HG03280 (cell line): ENCODE measurements around the gene EML6.
A peak's percentile ranks its signal among the peaks of the same experiment; 100 is the strongest.

ENCODE experiments used
- ATAC-seq: cut with Tn5 transposase; IDR thresholded peaks from one replicate; pipeline ENCODE4 v1.9.1; 2021; ENCODE audit warnings: mild to moderate bottlenecking, moderate library complexity; ENCODE audit not compliant: unreplicated experiment

EML6 gene

DNA sequence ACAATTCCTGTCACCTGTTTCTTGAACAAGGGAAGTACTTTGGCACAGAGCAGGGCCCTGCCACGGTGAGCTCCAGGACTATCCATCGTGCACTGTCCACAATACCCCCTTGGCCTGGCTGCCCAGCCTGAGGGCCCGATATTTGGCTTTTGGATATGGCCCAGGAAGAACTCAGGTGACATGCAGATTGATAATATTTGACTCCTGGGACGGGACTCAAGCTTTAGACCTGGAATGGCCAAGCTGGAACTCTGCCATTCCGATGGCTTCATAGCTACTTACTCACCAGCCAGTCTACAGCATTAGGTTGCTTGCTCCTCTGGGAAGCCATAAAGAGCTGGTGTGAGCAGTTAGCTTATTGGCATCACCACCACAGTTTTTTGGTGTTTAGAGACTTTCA is 26.6 kb downstream of the EML6 start:
- no peak for ATAC-seq

DNA sequence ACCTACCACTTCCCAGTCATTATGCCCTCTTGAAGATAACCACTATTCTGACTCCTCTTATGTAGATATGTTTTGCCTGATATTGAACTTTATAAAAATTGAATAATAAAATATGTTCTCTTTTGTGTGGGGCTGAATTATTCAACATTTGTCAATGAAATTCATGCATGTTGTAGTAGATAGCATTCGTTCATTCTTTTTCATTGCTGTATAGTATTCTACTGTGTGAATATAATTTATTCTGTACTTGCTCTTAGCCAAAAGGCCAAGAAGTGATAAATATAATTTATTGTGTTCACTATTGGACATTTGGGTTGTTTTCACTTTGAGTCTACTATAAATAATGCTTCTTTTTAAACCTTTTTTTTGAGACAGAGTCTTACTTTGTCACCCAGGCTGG is 29.0 kb downstream of the EML6 start:
- no peak for ATAC-seq

GRCh38 chr2:54755641-54756326 is 32.3 kb downstream of the EML6 start:
- ATAC-seq: peak; percentile 62

DNA sequence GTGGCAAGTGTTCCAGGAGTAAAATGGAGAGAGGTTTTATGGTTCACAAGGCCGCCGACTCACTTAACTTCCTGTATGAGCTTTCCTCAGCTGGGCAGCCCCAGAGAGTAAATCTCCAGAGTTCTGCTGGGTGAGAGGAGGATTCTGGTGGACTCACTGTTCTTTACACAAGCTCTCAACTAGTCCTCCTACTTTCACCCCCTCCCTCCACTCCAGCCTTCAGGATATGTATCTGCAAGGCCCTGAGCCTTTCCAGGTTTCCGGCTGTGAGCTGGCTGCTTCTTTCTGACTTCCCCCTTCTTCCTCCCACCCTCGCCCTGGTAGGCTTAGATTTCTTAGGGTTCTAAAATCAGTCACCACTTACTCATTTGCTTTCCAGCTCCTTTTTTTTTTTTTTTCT is 34.0 kb downstream of the EML6 start:
- ATAC-seq: no peak

- ATAC-seq: no peak
Measured at GRCh38 chr2:54758951-54759350, 35.5 kb downstream of the EML6 start.

DNA sequence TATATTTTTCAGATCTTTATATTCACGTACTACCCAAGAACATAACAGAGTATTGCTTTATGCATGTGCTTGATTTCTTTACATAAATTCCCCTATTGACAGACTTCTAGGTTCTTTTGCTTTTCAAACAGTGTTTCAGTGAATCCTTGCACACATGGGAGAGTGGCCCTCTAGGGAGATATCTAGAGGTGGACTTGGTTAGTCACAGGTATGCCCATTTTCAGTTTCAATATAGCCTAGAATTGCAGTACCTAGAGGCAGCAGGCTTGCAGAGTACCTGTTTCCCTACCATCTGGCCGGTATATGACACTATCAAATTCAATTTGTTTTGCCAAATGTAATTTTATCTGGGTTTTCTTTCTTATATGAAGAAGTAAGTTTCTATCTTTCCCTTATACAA is 36.8 kb downstream of the EML6 start:
- ATAC-seq: no peak

- no peak for ATAC-seq
Measured at GRCh38 chr2:54763636-54764291, 40.3 kb downstream of the EML6 start.

- no peak for ATAC-seq
Measured at GRCh38 chr2:54767921-54768320, 44.5 kb downstream of the EML6 start.

DNA sequence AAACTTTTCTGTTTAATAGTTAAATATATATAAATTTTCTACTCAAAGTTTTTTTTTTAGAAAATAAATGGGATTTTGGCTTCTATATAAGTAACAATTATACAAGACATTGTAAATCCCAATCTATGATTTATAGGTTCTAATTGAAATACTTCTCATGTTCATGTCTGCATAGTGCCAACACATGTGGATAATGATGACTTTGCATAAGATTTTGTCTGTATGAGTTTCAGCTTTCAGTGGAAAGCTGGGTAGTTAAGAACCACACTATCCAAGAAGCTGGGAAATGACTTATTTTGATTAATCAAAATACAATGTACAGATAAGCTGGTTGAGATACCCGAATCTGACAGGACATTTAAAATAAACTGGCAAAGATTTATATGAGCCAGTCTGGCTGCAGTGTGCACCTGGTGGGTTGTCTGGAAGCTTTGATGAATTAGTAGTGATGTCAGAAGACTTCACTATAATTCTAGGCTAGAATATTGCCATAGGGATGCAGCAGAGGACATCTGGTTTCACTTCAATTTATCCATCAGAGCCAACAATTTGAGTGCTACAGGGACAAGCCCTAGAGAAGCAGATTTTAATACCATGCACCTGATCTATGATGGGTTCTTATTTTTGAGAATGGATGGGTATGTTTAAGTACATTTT is 45.4 kb downstream of the EML6 start:
- ATAC-seq: no peak

GRCh38 chr2:54770211-54770610 is 46.7 kb downstream of the EML6 start:
- no peak for ATAC-seq

DNA sequence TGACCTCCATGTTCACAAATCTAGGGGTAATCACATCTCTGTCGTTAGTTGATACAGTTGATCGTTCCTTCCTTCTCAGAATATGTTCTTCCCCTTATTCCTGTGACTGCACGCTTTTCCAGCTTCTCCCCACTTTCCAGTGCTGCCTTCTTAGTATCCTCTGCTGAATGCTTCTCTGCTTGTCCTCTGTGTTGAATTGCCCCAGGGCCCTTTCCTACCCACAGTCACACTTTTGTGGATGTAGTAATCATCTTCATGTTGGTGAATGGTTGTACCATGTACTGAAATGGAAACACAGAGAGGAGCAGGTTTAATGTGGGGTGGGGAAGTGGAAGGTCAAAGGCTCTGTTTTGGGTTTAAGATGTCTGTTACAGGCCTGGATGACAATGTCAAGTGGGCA is 47.2 kb downstream of the EML6 start:
- ATAC-seq: no peak

DNA sequence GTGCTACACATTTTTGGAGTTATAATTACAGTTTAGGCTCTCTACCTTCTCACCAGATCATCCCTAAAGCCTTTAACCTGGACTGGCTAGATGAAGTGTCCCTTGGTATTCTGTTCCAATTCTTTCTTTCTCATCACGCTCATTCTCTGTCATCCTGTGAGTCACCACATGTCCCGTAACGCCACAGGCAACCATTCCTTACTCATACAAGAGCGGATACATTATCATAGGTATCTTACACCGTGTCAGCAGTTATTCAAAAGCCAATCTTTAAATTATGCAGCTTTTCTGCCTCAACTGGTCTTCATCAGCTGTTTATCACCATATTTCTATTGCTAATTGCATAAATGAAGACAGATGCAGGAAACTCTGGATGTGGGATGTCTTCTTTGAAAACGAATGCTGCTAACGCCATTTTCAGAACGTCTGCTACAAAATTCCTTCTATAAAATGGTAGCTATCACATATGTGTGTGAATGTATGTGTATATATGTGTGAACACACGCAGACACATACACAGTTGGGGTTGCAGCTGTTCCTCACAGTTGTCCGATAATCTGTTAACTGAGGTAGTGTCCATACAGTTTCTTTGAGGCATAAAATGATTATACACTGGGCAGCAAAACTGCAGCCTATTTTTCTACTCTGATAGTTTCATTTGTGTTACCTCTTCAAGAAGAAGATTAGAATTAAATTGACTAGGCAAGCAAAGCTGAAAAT is 47.9 kb downstream of the EML6 start:
- no peak for ATAC-seq

- ATAC-seq: no peak
Measured at GRCh38 chr2:54772110-54772509, 48.6 kb downstream of the EML6 start.

DNA sequence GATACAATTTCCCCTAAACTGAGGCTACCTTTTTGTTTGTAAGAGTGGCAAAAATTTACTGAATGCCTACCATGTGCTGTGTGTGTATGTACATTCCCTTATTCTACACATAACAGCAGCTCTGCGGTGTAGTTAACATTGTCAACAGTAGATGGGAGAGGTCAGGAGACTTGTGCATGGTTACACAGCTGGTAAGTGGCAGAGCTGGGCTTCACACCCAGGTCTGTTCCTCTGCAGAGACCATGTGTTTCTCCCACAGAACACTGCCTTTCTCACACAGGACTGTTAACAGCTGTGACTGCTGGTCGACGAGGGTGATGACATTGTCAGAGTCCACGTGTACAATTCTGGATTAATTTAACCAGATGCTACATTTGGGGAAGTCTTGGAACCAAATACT is 49.1 kb downstream of the EML6 start:
- no peak for ATAC-seq

DNA sequence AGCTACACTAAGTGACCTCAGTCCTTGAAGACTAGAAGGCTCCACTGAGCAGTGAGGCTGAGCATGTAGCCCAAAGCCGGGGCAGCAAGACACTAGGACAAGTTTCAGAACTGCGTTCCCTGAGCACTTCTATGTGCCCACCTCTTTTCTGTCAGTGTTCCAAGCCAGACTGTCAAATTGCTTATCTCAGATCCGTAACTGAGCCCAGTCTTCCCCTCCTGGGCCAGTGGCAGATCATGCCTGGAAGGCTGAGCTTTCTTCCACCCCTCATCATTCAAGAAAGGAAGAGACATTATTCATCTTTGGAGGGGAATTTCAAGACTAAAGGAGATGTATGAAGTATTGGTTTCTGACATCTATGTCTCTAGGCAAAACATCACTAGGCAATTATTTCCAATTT is 49.8 kb downstream of the EML6 start:
- no peak for ATAC-seq

GRCh38 chr2:54773838-54774237 is 50.4 kb downstream of the EML6 start:
- no peak for ATAC-seq

- ATAC-seq: no peak
Measured at GRCh38 chr2:54775710-54776109, 52.2 kb downstream of the EML6 start.

GRCh38 chr2:54776494-54776893 is 53.0 kb downstream of the EML6 start:
- no peak for ATAC-seq

- ATAC-seq: no peak
Measured at GRCh38 chr2:54783349-54783748, 59.9 kb downstream of the EML6 start.

DNA sequence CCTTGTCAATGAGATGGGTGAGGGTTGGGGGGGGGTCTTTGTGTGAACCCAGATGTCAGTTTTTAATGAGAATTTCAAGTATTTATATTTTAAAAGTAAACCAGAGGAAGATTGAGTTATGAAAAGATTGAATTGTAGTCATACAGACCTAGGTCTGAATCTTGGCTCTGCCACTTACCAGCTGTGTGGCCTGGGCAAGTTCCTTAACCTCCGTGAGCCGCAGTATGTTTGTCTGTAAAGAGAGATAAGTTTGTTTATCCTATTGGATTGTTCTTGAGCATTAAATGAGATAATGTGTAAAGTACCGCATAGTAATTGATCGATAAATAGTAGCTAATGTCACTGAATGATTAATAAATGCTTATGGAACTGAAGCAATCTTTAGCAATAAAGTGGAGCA is 63.8 kb downstream of the EML6 start:
- no peak for ATAC-seq

DNA sequence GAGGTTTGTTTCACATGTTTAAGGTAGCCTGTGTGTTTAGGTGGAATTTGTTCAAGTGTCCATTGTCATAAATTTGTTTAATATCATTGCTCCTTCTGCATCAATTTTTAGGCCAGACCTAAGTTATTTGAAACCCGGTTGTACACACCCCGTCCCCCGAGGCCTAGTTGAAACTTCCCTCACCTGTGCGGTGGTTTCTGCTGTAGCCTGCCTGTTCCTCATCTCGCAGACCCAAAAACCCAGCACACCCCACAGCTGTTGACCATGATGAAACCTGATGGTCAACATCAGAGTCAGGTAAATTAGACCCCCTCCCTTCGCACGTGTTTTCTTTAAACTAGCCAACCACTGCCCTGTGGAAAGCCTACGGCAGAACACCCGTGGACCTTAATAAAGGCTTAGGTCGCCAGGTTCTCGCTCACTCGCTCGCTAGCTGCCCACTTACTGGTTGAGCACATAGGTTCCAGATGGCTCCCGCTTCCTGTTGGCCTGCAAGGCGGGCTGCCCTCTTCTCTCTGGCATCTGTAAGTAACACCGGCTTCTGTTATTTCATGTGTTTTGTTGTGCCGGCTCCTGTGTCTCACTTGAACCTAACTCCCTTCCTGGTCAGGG is 64.4 kb downstream of the EML6 start:
- no peak for ATAC-seq
